Stimulated activated naive CD8-positive, alpha-beta T cell treated with anti-CD3 and anti-CD28 coated beads, Interleukin-15, amount 100 ng/mL, for 72 hours (primary cell): ENCODE results near the gene SIRT2.
"Not testable (repeated sequence)": the region's sequence is repeated elsewhere in the genome, so short reads cannot be mapped to it uniquely, and the experiment has no call there.

Experiments used
- ATAC-seq: fragments of 150-1000 bp; cut with Tn5 transposase; 2 replicates; pipeline ENCODE4 v1.10.0; 2021; ENCODE audit warnings: mild to moderate bottlenecking, moderate library complexity
- DNase-seq, 2 donors: peaks; one replicate each; pipeline ENCODE4 v3.0.0; 2021 to 2022
- H3K27ac Mint-ChIP-seq, 2 donors: one replicate each; pipeline ENCODE4 v1.8.0; 2022; ENCODE audit warnings: mild to moderate bottlenecking in 2 of 2, mixed read lengths in 2 of 2, moderate library complexity in 2 of 2
- H3K27me3 Mint-ChIP-seq: one replicate; pipeline ENCODE4 v1.8.0; 2022; ENCODE audit warnings: mixed read lengths
- H3K4me1 Mint-ChIP-seq: one replicate; pipeline ENCODE4 v1.8.0; 2022; ENCODE audit warnings: mild to moderate bottlenecking, mixed read lengths
- H3K4me3 Mint-ChIP-seq, 2 donors: one replicate each; pipeline ENCODE4 v1.8.0; 2022; ENCODE audit warnings: mild to moderate bottlenecking in 2 of 2, mixed read lengths in 2 of 2, moderate library complexity in 1 of 2
- H3K9me3 Mint-ChIP-seq, 2 donors: one replicate each; pipeline ENCODE4 v1.8.0; 2022; ENCODE audit warnings: mixed read lengths in 2 of 2

SIRT2 gene

DNA sequence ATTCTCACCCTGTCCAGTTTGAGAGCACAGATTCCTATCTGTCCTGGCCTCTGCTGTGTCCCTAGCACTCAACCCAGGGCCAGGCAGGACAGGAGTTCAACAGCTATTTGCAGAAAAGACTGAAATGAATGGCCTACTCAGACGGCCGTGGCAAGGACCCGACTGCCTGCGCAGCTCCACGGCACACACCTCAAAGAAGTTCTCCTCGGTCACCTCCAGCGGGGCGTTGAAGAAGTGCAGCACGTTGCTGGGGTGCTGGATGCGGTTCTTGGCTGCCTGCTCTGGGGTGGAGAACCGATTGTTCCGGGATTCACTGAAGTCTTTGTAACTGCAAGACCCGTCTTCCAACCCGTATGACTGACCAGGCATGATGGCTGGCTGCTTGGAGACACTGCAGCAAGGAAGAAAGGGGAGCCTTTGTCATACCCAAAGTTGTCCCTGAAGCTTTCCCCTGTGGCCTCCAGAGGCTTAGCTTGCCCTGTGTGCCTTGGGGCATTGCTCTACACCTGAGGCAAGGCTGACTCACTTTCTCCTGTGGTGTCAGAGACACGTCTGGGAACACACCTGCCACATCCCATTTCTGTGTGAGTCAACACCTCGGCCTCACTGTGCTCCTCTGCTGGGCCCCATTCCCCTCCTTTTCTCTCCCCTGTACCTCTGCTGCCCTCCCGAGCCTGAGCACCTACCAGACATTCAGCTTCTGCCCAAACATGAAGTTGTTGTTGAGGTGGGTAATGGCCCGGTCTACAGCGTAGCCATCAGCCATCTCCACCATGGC is 61.0 kb downstream of the SIRT2 start:
- ATAC-seq (peak; percentile 79), DNase-seq (peak in 1 of 2 donors; percentile 68)
- Mint-ChIP-seq H3K4me1 (peaks cover 51% of the 10 kb centered on the region), H3K9me3 (no peaks in the 10 kb centered on the region), H3K4me3 (peak overlapping the region in 1 of 2 donors; percentile 32), H3K27me3 (no peaks in the 10 kb centered on the region), H3K27ac (peak overlapping the region; percentile 85 to 89)

DNA sequence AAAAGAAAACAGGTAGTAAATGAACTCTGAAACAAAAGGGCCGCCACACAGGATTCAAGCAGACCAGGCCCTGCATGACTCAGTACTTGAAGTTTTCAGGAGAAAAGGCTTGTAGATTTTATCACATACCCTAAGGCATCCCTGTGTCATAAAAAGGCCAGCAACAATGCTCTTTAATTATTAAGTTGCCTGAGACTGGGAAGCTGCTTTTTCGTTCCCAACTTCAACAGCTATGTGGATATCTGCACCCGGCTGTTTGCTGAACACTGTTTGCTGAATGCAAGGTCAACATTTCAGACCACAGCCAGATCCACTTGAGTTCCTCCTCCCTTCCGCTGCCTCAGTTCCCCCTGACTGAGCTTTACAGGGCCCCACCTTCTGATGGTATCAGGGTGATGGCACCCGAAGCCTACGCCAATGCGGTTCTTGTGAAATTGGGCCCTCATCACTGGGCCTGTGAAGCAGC is 61.7 kb downstream of the SIRT2 start:
- H3K4me1 Mint-ChIP-seq, result peaks cover 48% of the 10 kb centered on the region
- no peaks in the 10 kb centered on the region for H3K9me3 Mint-ChIP-seq
- no peak overlapping the region for H3K4me3 Mint-ChIP-seq
- H3K27ac Mint-ChIP-seq, result peak overlapping the region in 1 of 2 donors; percentile 13
- ATAC-seq (no peak), DNase-seq (no peak)
- no peaks in the 10 kb centered on the region for H3K27me3 Mint-ChIP-seq

DNA sequence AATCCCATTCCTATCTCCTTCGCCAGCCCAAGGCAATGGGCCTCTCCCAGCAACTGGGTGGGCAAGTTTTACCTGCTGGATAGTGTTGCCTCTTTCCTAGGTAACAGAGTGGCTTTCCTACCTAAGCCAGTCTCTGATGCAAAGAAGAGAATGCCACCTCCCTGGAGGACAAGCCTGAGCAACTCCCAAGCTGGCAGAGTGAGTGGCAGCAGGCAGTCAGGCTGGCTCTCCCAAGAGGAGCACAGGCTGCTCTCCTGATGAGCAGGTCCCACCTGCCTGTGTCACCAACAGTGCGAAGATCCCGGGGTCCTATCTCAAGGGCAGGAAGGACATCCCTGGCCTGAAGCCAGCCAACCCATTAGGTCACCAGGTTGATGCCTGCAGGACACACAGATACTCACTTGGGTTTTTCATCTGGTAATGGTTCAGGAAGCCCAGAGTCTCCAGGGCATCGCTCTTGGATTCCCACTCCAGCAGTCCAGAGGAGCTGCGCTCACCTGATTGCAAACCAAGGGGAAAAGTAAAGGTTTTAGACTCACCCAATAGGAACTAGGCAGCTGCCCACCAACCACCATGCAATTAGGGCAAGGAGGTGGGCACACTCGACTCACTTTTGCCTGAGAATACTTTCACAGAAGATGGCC is 62.3 kb downstream of the SIRT2 start:
- DNase-seq, result no peak
- no peaks in the 10 kb centered on the region for H3K9me3 Mint-ChIP-seq
- no peak overlapping the region for H3K4me3 Mint-ChIP-seq
- no peak overlapping the region for H3K27ac Mint-ChIP-seq
- no peaks in the 10 kb centered on the region for H3K27me3 Mint-ChIP-seq
- ATAC-seq, result no peak
- H3K4me1 Mint-ChIP-seq, result peaks cover 48% of the 10 kb centered on the region

DNA sequence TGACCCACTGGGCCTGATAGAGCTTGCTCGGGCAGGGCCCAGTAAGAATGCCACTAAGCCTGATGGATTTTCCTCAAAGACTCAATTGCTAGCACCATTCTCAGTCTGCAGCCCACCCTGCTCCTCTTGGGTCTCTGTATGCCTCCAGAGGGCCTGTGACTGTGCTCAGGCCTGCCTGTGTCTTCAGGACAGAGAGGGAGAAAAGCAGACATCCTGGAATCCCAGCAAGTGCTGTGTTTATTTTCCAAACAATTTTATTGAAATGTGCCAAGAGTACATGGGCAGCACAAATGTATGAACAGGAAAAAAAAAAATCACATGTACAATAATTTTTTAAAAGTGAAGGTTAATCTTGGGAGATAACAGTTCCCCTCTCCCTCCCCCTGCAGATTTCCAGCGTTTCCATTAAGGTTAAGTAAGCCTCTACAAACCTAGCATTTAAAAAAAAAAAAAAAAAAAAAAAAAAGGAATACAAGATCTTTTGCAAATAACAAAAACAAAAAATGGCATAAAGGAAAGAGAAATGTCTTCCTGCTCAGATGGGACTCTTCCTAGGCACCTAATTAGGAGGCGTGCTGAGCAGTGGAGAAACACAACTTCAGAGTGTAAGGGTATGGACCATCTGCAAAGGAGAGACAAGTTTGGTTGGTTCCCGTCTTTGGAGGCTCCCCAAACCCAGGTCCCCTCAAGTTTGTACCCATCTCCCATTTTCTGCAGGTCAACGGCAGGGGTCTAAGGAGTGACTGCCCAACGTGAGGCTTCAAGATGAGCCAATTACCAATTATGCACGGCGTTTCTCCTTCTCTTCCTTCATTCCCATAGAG is 63.0 kb downstream of the SIRT2 start:
- no peaks in the 10 kb centered on the region for H3K9me3 Mint-ChIP-seq
- no peak overlapping the region for H3K4me3 Mint-ChIP-seq
- ATAC-seq (no peak), DNase-seq (no peak)
- peak overlapping the region in 1 of 2 donors; percentile 74 for H3K27ac Mint-ChIP-seq
- no peaks in the 10 kb centered on the region for H3K27me3 Mint-ChIP-seq
- H3K4me1 Mint-ChIP-seq, result peaks cover 46% of the 10 kb centered on the region

DNA sequence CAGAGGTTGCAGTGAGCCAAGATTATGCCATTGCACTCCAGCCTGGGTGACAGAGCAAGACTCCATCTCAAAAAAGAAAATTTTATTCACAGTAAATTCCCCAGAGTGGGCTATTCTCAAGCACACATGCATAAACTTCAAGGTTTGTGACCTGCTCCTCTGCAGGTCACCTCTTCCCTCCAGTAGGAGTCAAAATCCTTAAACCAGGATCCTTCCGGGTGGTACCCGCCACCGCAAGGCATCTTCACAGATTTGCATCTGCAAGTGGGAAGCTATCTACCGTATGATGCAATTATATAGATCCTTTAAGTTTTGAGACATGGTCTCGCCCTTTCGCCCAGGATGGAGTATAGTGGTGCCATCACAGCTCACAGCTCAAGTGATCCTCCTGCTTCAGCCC is 64.8 kb downstream of the SIRT2 start:
- H3K4me1 Mint-ChIP-seq, result peaks cover 45% of the 10 kb centered on the region
- H3K4me3 Mint-ChIP-seq, result no peak overlapping the region

DNA sequence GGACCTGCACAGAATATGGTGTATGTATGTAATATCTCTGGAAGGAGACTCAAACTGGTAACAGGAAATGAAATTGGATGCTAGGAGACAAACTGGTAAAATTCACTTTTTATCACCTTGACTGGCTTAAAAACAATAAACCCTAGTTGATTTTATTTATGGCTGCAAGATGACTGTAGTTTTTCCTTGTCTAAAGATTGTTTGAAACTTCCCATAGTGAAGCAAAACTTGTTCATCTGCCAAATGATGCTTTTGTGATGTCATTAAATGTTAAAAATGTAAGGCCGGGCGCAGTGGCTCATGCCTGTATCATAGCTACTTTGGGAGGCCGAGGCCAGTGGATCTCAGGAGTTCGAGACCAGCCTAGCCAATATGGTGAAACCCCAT is 65.3 kb downstream of the SIRT2 start:
- DNase-seq, result no peak
- ATAC-seq, result no peak
- peaks cover 40% of the 10 kb centered on the region for H3K4me1 Mint-ChIP-seq
- H3K27me3 Mint-ChIP-seq, result no peaks in the 10 kb centered on the region
- H3K4me3 Mint-ChIP-seq, result no peak overlapping the region
- no peak overlapping the region for H3K27ac Mint-ChIP-seq
- H3K9me3 Mint-ChIP-seq, result no peaks in the 10 kb centered on the region

More for the DNA sequence above, 64.8 kb downstream of the SIRT2 start:
- ATAC-seq (no peak), DNase-seq (no peak)
- H3K27me3 Mint-ChIP-seq, result no peaks in the 10 kb centered on the region
- H3K27ac Mint-ChIP-seq, result no peak overlapping the region
- H3K9me3 Mint-ChIP-seq, result no peaks in the 10 kb centered on the region

DNA sequence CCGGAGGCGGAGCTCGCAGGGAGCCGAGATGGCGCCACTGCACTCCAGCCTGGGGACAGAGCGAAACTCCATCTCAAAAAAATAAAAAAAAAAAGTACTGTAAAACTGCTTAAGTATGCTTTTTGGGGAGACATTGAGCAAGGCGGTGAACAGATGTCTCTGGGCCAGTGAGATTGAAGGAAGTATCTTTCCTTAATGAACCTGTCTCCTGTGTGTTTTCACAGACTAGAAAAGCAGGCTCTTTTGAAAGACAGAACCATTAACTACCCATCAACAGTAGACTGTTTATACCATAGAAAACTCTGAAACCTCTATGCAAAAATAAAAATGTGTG is 66.4 kb downstream of the SIRT2 start:
- Mint-ChIP-seq H3K27me3 (no peaks in the 10 kb centered on the region), H3K9me3 (no peaks in the 10 kb centered on the region), H3K4me3 (no peak overlapping the region), H3K27ac (no peak overlapping the region), H3K4me1 (peaks cover 36% of the 10 kb centered on the region)
- ATAC-seq (no peak), DNase-seq (no peak)

DNA sequence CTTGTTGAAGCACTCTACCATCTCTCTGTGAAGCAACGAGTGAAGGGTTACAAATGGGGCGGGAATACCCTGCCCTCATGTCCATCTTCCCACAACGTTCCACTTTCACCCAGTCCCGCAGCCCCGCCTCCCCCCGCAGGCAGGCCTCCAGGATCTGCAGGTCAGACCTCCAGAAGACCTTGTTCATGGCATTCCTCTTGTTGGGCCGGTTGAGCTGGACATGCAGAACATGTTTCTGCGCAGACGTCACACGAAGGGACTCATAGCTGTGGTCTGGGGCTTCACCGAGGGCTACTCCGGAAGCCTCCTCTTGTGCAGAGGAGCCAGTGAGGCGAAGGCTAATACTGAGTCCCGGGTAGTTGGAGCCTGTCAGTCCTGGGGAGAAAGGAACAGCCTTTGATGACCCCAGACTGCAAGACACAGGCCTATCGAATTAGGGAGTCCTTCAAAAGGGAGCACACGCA is 68.2 kb downstream of the SIRT2 start:
- DNase-seq (peak; percentile 27 to 57), ATAC-seq (peak; percentile 74)
- Mint-ChIP-seq H3K9me3 (no peaks in the 10 kb centered on the region), H3K27ac (peak overlapping the region; percentile 98 to 99), H3K4me1 (peaks cover 41% of the 10 kb centered on the region), H3K27me3 (no peaks in the 10 kb centered on the region), H3K4me3 (peak overlapping the region; percentile 91 to 92)

DNA sequence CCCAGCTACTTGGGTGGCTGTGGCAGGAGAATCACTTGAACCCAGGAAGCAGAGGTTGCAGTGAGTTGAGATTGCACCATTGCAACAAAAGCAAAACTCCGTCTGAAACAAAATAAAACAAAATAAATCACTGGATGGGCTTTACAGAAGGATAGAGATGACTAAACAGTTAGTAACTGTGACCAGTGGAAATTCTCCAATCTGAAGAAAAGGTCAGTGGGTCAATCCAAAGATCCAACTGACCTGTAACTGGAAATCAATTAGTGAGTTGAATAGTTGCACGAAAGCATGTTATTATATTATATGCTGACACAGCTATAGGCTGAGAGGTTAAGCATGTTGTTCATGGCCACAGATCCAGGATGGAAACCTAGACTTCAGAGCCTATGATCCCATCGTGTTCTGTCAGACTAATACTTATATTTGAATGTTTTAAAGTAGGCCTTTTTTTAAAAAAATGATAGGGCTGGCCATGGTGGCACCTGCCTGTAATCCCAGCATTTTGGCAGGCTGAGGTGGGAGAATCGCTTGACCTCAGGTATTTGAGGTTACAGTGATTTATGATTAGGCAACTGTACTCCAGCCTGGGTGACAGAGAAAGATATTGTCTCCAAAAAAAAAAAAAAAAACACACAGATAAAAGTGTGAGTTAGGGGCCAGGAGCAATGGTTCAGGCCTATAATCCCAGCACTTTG is 69.2 kb downstream of the SIRT2 start:
- no peak for DNase-seq
- peaks cover 41% of the 10 kb centered on the region for H3K4me1 Mint-ChIP-seq
- no peak overlapping the region for H3K27ac Mint-ChIP-seq
- no peak for ATAC-seq
- H3K4me3 Mint-ChIP-seq, result peak overlapping the region; percentile 91 to 92
- no peaks in the 10 kb centered on the region for H3K27me3 Mint-ChIP-seq
- no peaks in the 10 kb centered on the region for H3K9me3 Mint-ChIP-seq

DNA sequence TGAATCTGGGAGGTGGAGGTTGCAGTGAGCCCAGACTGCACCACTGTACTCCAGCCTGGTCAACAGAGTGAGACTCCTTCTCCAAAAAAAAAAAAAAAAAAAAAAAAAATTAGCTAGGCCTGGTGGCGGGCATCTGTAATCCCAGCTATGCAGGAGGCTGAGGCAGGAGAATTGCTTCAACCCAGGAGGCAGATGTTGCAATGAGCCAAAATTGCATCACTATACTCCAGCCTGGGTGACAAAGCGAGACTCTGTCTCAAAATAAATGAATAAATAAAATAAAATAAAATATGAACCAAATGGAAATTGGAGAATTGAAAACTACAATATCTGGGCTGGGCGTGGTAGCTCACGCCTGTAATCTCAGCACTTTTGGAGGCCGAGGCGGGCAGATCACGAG is 70.2 kb downstream of the SIRT2 start:
- not testable (repeated sequence) for DNase-seq, H3K27ac Mint-ChIP-seq, H3K9me3 Mint-ChIP-seq, ATAC-seq, H3K4me3 Mint-ChIP-seq, H3K27me3 Mint-ChIP-seq
- peaks cover 47% of the 10 kb centered on the region for H3K4me1 Mint-ChIP-seq
